HG03280 (cell line): ENCODE results near the gene ZNF547.

ENCODE experiments used
- ATAC-seq: cut with Tn5 transposase; IDR thresholded peaks from one replicate; pipeline ENCODE4 v1.9.1; 2021; ENCODE audit warnings: mild to moderate bottlenecking, moderate library complexity; ENCODE audit not compliant: unreplicated experiment

Gene ZNF547

DNA sequence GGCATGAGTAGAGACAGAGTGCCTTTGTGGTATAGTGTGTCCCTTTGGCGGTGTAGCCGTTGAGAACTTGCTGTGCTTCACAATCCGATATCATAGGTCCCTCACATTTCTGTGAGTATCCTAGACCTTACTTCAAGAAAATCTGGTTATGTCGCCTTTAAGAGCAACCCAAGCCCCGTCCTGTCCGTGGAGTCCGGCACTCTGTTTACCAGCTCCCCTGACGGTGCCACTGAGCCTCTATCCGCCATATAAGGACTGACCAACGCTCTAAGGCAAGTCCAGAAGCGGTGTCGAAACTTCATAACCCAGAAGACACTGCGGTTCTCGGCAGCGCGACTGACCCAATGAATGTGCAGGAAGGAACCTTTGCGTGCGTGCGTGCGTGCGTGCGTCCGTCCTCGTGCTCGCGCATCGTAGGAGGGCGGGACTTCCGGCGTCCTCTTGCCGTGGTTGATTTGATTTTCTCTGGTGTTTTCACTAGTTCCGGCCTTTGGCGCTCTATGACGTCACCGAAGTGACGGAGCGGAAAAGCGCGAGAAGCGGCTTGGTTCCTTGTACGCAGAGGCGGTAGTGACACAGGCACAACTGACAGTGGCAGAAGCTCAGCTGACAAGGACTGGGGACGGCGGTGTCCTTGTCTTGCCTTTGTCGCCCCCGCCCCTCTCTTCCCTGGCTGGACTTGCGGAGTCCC is at the start of gene ZNF547, which contains the start of gene TRAPPC2B:
ZNF547 (plus strand) TSS at position 555 of the 691 bp plus-strand sequence. CDS start 5,005 bp downstream, outside the sequence.
TRAPPC2B (plus strand) TSS at position 555 of the 691 bp plus-strand sequence. CDS start 1,283 bp downstream, outside the sequence.
- ATAC-seq: peak; percentile 92

DNA sequence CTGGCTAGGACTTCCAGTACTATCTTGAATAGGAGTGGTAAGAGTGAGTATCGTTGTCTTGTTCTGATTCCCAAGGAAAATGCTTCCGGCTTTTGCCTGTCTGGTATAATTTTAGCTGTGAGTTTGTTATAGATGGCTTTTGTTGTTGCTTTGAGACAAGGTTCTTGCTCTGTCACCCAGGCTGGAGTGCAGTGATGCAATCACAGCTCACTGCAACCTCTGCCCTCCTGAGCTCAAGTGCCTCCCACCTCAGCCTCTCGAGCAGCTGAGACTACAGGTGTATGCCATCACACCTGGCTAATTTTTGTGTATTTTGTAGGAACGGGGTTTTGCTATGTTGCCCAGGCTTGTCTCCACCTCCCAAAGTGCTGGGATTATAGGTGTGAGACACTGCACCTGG is 49.2 kb upstream of the ZNF547 start:
- ATAC-seq: no peak

DNA sequence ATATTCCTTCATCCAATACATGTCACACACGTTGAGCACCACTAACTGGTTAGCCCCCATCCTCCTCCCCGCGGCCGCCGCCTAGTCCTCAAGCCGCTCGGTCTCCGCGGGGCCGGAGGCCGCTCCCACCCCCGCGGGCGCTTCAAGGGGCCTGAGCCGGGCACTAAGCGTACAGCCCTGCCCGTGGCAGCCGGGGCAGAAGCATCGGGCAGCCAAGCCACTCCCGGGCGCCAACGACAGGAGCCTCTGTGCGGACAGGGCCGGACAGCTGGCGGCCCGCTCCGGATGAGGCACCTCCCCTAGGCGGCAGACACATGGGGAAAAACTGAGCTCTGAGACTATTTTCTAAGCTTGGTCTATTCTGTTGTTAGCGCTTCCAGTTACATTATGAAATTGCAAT is 45.8 kb upstream of the ZNF547 start:
- ATAC-seq: no peak

DNA sequence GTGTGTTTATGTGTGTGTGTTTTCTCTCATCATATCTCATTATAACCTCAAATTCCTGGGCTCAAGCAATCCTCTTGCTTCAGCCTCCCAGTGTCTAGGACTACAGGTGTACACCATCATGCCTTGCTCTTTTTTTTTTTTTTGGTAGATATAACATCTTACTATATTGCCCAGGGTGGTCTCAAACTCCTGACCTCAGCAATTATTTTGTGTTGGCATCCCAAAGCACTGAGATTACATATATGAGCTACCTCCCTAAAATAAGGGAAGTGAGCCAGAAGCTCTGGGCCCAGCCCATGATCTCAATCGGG is 43.5 kb upstream of the ZNF547 start:
- peak; percentile 18 for ATAC-seq

DNA sequence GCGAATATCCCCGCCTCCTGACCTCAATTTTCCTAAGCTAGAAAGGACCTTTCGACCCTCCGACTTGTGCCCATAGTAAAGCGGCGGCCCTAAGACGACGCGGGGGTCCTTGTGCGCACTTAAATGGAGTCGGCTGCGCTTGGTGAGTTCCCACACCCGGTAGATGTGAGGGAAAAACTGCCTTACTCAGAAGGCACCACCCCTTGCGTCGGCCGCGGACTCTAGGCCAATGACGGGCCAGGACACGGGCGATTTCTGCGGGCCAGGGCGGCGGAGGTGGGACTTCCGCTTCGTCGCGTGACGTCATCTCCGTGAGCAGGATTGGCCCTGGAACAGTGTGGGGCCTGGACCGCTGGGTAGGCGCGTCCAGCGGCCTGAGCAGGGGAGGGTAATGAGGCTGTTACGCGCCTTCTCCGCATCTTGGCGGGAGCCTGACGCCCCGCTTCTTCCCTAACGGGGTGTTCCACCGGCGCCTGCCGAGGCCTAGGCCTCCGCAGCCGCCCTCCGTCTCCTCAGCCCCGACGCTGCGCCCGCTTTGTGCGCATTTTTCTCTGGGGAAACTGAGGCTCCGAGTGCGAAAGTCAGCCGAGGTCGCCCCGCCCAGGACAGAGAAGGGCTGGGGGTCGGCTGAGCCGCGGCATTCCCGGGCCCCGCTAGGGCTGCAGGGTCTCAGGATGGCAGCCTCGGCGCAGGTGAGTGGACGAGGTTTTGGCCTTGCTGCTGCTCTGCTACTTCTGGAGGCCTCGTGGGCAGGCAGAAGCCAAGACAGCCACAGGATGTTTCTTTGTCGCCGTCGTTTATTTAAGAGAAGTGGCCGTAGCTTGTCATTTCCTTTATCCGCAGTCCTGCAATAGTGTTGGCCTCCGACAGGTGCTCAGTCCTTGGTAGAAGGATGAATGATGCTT is 42.9 kb upstream of the ZNF547 start, which contains the start of gene ZNF543:
ZNF543 (plus strand) TSS at position 293 of the 905 bp plus-strand sequence; CDS start at position 675, 382 bp downstream.
- ATAC-seq: peak; percentile 99

DNA sequence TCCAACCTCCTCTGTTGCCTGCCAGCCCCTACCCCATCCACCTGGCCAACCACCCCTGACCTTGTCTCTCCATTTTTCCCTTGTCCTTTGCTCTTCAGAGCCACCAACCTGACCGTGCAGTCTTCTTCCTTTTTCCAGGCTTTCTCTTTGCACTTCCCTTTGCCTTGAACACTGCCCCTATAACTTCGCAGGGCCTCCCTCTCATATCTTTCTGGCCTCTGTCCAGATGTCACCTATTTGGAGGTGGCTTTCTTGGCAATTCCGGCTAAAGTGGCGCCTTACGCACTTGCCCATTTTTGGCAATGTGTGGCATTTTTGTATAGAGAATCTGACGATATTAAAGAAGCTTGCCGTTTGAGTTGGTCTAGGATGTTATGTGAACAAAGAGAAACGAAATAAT is 42.2 kb upstream of the ZNF547 start:
- no peak for ATAC-seq

DNA sequence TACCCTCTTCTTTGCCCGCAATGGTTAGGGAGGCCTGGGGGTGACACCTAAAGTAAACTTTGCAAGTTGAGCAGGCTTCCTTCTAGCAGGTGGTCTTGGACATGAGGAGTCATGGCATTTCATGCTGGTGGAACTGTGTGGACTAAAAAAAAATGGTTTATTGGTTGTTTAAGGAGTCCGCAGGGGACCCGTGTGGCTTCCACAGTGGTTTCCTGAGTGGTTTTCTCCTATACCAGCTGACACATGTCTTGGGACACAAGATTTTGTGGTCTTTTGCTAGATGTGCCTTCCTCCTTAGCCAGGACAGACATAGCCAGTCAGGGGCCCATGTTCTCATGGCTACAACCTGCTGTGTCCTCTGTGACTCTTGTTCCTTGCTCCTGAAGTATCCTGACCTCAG is 41.6 kb upstream of the ZNF547 start:
- no peak for ATAC-seq

DNA sequence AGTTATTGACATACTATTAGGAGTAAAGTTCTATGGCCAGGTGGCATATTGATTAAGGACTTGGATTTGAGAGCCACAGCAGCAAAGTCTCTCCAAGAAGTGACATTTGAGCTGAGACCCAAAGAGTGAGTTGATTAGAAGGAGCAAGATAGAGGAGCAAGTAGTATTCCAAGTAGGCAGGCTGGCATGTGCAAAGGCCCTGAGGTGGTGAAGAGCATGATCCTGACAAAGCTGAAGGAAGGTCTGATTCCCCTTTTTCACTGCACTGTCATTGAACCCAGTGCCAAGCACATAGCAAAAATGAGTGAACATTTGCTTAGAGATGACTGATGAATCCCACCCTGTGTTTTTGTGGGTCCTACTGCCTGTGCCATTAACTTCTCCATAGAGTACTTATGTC is 38.4 kb upstream of the ZNF547 start:
- ATAC-seq: no peak

DNA sequence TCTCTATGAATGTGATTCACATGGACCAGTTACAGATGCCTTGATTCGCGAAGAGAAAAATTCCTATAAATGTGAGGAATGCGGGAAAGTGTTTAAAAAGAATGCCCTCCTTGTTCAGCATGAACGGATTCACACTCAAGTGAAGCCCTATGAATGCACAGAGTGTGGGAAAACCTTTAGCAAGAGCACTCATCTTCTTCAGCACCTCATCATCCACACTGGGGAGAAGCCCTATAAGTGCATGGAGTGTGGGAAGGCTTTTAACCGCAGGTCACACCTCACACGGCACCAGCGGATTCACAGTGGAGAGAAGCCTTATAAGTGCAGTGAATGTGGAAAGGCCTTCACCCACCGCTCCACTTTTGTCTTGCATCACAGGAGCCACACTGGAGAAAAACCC is 35.4 kb upstream of the ZNF547 start:
- ATAC-seq: no peak

DNA sequence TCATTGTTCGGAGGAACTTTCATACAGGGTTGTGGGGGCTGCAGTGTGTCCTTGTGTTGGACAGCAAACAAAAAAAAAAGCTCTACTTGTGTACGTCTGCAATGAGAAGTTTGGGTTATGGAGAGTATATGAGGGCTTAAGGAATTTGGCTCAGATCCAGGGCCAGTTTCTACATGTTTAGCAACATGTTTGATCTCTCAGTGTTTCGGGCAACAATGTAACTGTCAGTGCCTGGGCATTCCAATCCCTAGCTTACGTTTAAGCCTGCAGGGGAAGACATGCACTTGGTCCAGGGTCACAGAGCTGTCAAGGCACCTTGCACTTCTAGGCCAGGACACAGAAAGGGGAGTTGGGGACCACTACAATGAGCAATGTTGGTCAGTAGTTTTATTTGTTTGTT is 29.2 kb upstream of the ZNF547 start:
- ATAC-seq: no peak

DNA sequence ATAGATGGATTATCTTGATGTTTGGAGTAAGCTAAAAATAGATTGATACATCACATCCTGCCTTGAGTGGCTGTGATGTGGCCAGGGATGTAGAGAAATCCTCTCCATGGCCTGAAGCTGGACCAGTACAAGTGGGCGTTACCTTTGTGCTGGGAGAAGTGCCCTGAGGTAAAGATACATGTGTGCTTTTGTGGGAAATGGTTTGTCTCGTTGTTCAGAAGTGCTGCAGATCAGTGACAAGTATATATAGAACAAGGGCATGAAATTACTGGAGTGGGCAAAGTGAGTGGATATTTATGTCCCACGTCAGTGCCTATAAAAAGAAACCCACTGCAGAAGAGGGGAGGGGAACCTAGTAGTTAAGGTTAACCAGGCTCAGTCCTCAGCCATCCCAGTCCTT is 24.5 kb upstream of the ZNF547 start:
- no peak for ATAC-seq

DNA sequence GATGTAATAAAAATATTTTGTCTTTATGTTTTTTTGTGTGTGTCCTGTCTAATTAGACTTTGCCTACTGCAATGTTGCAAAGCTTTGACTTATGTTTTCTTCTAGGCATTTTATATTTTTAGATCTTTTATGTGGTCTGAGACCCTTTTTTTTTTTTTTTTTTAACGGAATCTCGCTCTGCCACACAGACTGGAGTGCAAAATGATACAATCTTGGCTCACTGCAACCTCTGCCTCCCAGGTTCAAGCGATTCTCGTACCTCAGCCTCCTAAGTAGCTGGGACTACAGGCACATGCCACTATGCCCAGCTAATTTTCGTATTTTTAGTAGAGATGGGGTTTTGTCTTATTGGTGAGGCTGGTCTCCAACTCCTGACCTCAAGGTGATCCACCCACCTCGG is 20.8 kb upstream of the ZNF547 start:
- no peak for ATAC-seq

DNA sequence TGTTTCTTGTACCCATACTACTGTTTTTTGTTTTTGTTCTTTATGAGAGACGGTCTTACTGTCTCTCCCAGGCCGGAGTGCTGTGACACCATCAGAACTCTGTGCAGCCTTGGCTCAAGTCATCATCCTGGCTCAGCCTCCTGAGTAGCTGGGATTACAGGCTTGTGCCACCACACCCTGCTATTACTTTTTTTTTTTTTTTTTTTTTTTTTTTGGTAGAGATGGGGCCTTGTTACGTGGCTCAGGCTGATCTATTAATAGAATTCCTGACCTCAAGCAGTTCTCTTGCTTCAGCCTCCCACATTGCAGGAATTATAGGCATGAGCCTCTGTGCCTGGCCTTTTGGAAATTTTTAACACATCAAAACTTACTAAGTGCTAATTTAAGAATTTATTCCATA is 15.2 kb upstream of the ZNF547 start:
- no peak for ATAC-seq

DNA sequence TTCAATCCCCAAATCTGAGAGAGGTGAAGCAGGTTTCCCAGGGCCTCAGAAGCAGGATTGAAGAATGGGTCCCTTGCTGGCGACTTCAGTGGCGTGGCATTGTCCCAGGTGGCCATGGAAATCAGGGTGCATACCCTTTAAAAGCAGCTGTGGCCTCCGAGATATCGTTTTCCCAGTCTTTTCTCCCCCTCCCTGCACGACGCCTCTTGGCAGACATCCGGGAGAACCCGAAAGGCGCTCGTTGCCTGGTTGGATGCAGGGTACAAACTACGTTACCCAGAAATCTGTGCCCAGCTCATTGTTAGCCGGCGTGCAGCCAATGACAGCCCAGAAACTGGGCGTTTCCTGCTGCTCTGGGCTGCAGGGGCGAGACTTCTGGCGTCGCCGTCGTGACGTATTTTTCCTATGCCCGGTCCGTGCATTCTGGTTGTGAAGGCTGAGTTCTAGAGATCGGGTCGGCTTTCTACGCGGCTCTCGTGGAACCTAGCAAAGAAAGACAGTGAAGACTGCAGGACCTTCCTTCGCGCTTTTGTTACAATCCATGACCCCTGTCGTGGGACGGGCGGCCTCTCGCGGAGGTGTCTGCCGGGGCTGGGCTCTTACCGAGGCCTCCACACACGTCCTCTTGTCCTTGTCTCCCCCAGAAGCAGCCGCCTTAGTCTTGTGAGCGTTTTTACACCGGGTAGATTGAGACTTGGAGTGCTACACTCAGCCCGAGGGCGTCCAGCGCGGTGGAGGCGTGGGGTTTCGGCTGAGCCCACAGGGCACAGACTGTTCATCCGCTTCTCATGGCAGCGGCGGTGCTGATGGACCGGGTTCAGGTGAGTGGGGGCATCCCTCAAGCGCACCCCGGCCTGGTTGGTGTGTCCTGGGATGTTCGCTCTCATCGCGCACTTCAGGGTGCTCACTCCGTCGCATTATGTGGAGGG is 12.2 kb upstream of the ZNF547 start, which contains the start of gene ZNF304:
ZNF304 (plus strand) TSS at position 395 of the 929 bp plus-strand sequence; CDS start at position 789, 394 bp downstream.
- ATAC-seq: peak; percentile 98

DNA sequence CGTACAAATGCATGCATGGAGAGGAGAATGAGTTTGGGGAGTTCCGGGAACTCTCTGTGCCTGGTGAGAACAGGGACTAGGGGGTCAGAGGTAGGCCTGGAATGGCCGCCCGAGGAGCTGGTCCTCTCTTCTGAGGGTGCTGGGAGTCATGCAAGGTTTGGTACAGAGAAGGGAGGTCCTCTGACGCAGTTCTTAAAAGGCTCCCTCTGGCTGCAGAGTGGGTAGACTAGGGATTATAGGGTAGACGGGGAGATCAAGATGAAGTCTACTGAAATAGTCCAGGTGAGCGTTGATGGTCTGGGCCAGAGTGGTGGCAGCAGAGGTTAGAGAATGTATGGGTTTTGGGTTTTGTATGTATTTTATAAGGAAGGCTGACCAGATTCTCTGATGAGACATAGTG is 11.5 kb upstream of the ZNF547 start:
- ATAC-seq: no peak

DNA sequence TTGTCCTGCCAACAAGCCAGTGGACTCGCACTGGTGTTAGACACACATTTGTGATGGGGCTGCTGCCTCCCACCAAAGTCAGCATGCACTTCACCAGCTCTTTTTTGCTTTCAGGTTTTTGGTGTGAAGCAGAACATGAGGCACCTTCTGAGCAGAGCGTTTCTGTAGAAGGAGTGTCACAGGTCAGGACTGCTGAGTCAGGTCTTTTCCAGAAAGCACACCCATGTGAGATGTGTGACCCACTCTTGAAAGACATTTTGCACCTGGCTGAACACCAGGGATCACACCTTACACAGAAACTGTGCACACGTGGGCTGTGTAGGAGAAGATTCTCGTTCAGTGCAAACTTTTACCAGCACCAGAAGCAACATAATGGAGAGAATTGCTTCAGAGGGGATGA is 7.4 kb upstream of the ZNF547 start:
- ATAC-seq: no peak

DNA sequence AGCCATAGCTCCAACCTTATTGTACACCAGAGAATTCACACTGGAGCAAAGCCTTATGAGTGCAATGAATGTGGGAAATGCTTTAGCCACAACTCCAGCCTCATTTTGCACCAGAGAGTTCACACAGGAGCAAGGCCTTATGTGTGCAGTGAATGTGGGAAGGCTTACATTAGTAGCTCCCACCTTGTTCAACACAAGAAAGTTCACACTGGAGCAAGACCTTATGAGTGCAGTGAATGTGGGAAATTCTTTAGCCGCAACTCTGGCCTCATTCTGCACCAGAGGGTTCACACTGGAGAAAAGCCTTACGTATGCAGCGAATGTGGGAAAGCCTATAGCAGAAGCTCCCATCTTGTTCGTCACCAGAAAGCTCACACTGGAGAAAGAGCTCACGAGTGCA is 5.9 kb upstream of the ZNF547 start:
- ATAC-seq: no peak

DNA sequence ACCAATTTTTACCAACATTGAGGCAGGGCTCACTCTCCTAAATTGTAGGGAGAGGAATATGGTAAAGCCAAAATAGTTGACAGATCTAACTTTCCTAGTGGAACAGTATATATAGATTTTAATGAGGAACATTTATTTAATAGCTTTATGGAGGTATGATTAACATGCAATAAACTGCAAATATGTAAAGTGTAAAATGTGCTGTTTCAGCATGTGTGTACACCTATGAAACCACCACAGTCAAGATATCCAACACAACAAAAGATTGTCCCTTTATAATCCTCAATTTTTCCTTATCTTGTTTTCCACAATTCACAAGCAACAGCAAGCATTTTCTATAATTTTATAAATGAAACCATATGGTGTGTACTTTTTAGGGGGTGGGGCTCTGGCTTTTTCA is 4.1 kb upstream of the ZNF547 start:
- ATAC-seq: no peak

DNA sequence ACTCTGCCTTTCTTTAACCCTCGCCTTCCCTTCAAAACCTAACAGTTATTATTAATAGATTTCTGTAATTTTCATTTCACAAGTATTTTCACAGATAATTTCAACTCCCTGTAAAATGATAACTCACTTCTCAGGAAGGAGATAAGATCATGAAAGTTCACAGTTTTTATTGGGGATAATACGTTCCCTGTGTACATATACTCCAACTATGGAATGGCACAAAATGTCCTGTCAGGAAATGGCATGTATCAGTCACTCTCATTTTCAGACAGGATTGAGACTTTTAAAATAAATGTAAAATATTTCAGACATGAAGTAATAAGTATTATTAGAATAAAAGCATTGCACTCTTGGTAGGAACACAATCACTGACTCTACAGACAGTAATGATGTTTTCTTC is 932 bp upstream of the ZNF547 start:
- ATAC-seq: no peak

DNA sequence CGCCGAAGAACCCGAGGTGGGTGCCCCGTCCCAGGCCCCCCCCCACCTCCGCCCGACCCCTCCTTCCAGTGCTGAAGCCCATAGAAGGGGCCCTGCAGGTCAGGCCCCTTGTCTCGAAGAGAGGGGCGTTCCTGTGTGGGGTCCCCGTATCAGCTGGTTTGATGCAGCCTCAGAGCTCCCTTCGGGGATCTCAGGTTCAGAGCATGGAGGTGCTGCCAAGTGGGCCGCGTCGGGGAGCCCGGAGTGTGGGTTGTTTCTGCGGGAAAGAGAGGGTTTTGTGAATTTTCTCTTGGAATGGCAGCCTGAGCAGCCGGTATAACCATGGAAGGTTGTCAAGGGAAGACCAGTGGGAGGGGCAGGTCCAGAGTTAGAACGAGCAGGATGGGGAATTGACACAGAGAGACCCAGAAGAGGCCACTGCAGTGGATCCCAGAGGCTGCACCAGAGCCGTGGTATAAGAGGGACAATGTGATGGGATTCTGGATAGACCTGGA is 384 bp downstream of the ZNF547 start:
- no peak for ATAC-seq

DNA sequence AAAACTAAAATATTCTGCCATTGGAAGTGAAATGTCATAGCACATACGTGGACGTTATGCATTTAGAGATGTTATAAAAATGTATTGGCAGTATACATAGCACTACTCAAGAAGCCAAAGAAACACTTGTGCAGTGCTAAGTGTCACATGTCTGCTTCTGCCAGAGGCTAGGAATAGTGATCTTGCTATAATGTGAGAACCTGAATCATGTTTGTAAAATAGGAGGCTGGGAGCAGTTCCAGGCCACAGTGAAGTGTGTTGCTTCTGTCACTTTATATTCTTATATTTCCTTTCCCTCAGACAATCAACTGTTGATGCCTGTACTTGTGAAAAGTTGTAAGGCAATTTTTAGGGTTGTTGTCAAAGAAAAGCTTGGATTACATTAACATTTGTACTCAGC is 3.4 kb downstream of the ZNF547 start:
- ATAC-seq: no peak
